Fibroblast of pulmonary artery (primary cell): ENCODE results near the gene RABGGTB.
A peak's percentile ranks its signal among the peaks of the same experiment; 100 is the strongest.
"Not testable (repeated sequence)": the region's sequence is repeated elsewhere in the genome, so short reads cannot be mapped to it uniquely, and the experiment has no call there.

Source experiments
- DNase-seq: peaks from one replicate; pipeline ENCODE4 v3.0.0-alpha.2; 2010; ENCODE audit warnings: low read depth
- H3K4me3 ChIP-seq: replicated peaks from 2 replicates; pipeline ENCODE4 v1.5.1; 2011; ENCODE audit warnings: low read depth, mild to moderate bottlenecking, control low read depth, low read length, moderate library complexity
- CTCF ChIP-seq: IDR thresholded peaks from 2 replicates; pipeline ENCODE4 v1.5.1; 2011; ENCODE audit warnings: mild to moderate bottlenecking, control low read depth, low read length, inconsistent platforms; ENCODE audit errors: missing control alignments

The RABGGTB gene

GRCh38 chr1:75768016-75768415, 18.0 kb upstream of the RABGGTB start:
- DNase-seq = no peak
- H3K4me3 ChIP-seq = no peak overlapping the region
- TF ChIP-seq CTCF = no peak

GRCh38 chr1:75770761-75771160, 15.3 kb upstream of the RABGGTB start:
- no peak overlapping the region for H3K4me3 ChIP-seq
- DNase-seq = no peak
- TF ChIP-seq CTCF = no peak

GRCh38 chr1:75771978-75772377, 14.1 kb upstream of the RABGGTB start:
- TF ChIP-seq CTCF = no peak
- H3K4me3 ChIP-seq = no peak overlapping the region
- DNase-seq = no peak

- not testable (repeated sequence) for H3K4me3 ChIP-seq, DNase-seq
These were observed 8.2 kb upstream of the RABGGTB start for GRCh38 chr1:75777812-75778211.

GRCh38 chr1:75778694-75779093, 7.4 kb upstream of the RABGGTB start:
- DNase-seq, H3K4me3 ChIP-seq: not testable (repeated sequence)

GRCh38 chr1:75780183-75780582, 5.9 kb upstream of the RABGGTB start:
- not testable (repeated sequence) for DNase-seq, H3K4me3 ChIP-seq

GRCh38 chr1:75783920-75784319, 2.1 kb upstream of the RABGGTB start:
- DNase-seq, H3K4me3 ChIP-seq: not testable (repeated sequence)

GRCh38 chr1:75785320-75785982, 605 bp upstream of the RABGGTB start:
- no peak for DNase-seq
- TF ChIP-seq CTCF = no peak
- peak overlapping the region; percentile 81 for H3K4me3 ChIP-seq

GRCh38 chr1:75786901-75787493, 941 bp downstream of the RABGGTB start:
- peak overlapping the region; percentile 81 for H3K4me3 ChIP-seq
- no peak for TF ChIP-seq CTCF
- no peak for DNase-seq
